C4-2B (cell line): ENCODE measurements around the gene PLXNA3.

Source experiments
- ZFX ChIP-seq: fragments of 450-650 bp; IDR thresholded peaks from 2 replicates; pipeline ENCODE4 v1.6.1; 2017
- TF ChIP-seq, protein P1 (sequence below): fragments of 450-650 bp; conservative IDR thresholded peaks from 2 replicates; pipeline ENCODE4 v1.5.1; 2017; ENCODE audit warnings: mild to moderate bottlenecking

DNA sequence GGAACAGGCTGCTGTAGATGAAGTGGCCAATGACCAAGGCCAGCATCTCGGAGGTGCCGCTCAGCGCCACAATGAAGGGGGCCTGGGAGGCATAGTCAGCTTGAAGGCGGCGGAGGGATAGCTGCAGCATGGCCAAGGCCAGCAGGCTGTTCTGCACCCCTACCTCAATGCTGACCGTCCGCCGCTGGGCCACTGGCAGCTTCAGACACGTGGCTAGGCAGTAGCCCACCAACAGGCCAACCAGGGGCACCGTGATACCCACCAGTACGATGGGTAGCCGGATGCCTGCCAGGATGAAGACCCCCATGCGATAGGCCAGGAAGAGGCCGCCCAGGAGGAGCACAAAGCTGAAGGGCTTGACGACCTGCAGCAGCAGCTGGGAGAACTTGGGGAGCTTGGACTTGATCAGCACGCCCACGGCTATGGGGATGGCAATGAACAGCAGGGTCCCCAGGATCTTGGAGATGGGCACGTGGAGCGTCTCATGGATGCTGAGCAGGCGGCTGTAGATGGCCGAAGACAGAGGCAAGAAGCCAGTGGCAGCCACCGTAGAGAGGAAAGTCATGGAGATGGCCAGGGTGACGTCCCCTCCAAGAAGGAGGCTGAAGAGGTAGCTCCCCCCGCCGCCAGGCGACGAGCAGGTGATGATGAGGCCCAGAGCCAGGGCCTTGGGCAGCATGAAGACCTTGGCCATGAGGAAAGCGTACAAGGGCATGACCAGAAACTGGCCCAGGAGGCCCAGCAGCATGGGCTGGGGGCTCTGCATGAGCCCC, 29.6 kb downstream of the PLXNA3 start:
- TF ChIP-seq, protein P1, sequence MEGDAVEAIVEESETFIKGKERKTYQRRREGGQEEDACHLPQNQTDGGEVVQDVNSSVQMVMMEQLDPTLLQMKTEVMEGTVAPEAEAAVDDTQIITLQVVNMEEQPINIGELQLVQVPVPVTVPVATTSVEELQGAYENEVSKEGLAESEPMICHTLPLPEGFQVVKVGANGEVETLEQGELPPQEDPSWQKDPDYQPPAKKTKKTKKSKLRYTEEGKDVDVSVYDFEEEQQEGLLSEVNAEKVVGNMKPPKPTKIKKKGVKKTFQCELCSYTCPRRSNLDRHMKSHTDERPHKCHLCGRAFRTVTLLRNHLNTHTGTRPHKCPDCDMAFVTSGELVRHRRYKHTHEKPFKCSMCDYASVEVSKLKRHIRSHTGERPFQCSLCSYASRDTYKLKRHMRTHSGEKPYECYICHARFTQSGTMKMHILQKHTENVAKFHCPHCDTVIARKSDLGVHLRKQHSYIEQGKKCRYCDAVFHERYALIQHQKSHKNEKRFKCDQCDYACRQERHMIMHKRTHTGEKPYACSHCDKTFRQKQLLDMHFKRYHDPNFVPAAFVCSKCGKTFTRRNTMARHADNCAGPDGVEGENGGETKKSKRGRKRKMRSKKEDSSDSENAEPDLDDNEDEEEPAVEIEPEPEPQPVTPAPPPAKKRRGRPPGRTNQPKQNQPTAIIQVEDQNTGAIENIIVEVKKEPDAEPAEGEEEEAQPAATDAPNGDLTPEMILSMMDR, result no peak
- no peak for TF ChIP-seq ZFX
